AG09319 (cell line): Measurements from ENCODE around the gene LACTBL1.

Experiments
- DNase-seq: peaks from one replicate; pipeline ENCODE4 v3.0.0-alpha.2; 2010; ENCODE audit warnings: low read depth; ENCODE audit errors: extremely low read depth
- TF ChIP-seq, protein P1 (sequence below): IDR thresholded peaks from 2 replicates; pipeline ENCODE4 v1.5.1; 2011; ENCODE audit warnings: low read depth, mild to moderate bottlenecking, inconsistent platforms, low read length, moderate library complexity

Gene LACTBL1

DNA sequence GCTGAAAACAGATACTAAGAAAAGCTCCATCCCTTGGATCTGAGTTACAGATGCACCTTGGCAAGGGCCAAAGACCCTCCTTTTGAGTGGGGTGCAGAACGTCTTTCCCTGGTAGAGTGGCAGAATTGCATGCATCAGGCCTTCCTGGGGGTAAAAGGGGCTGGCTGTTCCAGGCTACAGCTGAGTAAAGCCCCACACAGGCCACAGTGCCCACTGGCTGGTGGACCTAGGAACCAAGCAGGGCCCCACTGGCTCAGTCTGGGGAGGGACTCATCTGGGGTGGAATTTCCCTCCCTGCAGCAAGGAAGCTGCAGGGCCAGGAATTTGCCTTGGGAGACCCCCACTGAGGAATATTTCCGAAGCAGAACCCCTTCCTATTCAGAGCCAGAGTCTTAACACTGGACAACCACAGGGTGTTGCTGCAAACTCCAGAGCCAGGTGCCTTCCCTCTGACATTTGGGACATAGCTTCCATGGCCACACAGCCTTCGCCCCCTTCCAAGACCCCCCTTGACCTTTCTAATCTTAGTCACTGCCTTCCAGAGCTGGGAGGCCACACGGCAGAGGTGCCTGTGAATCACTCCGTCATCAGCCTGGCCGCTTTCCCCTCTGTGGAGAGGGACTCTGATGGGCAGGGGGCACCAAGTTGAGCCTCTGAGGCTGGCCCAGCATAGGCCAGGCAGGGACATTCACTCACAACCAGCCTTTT, 52.5 kb downstream of the LACTBL1 start:
- DNase-seq: no peak
- TF ChIP-seq, protein P1, sequence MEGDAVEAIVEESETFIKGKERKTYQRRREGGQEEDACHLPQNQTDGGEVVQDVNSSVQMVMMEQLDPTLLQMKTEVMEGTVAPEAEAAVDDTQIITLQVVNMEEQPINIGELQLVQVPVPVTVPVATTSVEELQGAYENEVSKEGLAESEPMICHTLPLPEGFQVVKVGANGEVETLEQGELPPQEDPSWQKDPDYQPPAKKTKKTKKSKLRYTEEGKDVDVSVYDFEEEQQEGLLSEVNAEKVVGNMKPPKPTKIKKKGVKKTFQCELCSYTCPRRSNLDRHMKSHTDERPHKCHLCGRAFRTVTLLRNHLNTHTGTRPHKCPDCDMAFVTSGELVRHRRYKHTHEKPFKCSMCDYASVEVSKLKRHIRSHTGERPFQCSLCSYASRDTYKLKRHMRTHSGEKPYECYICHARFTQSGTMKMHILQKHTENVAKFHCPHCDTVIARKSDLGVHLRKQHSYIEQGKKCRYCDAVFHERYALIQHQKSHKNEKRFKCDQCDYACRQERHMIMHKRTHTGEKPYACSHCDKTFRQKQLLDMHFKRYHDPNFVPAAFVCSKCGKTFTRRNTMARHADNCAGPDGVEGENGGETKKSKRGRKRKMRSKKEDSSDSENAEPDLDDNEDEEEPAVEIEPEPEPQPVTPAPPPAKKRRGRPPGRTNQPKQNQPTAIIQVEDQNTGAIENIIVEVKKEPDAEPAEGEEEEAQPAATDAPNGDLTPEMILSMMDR: no peak

DNA sequence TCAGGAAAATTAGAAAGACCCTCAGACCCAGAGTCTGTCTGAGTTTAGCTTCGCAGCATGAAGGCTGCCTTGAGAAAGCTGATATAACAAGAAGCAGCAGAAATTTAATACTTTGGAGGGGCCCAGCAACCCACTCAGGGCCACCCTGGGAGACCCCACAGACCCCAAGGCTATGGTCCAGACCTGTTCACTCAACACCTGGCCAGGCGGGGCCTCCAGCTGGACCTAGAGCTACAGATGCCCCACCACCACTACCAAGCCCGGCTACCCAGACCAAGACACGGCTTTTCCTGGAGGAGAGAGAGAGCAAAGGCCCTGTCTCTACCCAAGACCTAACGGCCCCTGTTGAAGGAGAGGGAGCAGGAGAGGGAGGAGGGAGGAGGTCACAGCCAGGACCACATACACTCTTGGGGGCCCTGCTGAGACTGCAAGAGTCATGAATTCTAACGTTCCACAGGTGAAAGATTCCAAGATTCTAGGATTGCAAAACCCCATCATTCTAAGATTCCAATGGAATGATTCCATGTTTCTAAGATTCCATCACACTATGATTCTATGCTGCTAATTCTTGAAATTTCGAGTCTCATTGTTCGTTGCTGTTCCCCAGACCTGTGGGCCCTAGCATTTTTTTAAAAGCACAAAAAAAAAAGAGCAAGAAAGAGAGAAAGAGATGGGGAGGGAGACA, 53.2 kb downstream of the LACTBL1 start:
- no peak for DNase-seq

DNA sequence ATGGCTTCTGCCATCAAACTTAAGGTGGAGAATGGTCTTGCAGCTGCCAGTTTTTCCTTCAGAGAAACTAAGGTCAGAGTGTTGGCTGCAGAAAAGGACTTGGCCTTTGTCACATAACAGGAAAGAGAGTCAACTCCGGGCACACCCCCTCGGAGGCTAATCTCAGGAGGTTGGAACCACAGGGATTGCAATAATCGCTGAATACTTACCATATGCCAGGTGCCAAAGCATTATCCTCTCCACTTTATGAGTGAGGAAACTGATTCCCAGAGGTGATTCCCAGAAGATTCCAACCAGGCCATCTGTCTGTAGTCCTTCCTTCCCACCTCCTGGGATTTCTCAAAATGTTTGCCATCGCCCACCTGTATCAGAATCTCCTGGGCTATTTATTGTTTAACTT, 54.0 kb downstream of the LACTBL1 start:
- no peak for DNase-seq
- TF ChIP-seq, protein P1: no peak

More for the DNA sequence above, 53.2 kb downstream of the LACTBL1 start:
- TF ChIP-seq, protein P1: no peak

DNA sequence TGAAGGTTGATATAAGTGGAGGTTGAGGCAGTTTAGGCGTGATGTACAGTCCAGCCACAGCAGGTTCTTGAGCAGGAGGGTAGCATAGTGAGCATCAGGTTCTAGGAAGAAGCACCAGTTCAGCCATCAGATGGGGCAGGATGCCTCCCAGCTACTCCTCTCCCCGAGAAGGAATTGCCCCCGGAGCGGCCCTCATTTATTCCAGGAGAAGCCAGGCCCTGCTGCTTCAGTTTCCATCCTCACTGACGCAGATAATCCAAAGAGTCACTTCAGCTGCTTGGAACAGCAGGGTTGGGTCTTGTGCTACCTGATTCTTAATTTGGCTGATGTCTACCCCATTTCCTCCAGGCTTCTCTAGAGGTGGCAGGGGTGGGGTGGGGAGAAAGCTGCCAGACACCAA, 54.7 kb downstream of the LACTBL1 start:
- DNase-seq: no peak

DNA sequence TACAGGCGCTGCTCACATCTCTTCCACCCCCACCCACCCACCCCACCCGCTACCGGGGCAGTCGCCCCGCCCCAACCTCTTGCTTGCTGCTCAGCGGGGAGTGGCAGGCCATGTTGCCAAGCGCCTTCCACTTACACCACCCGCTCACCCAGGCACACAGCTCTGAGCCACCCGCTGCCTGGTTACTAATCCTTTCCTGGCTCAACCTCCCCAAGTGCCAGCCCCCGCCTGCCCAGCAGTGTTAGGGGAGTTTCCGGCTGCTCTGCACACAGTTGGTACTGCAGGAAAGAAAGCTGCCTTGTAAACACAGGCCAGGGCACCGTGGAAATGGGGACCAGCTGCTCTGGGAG, 56.2 kb downstream of the LACTBL1 start:
- TF ChIP-seq, protein P1: no peak
- DNase-seq: no peak

More for the DNA sequence above, 54.7 kb downstream of the LACTBL1 start:
- TF ChIP-seq, protein P1: no peak

DNA sequence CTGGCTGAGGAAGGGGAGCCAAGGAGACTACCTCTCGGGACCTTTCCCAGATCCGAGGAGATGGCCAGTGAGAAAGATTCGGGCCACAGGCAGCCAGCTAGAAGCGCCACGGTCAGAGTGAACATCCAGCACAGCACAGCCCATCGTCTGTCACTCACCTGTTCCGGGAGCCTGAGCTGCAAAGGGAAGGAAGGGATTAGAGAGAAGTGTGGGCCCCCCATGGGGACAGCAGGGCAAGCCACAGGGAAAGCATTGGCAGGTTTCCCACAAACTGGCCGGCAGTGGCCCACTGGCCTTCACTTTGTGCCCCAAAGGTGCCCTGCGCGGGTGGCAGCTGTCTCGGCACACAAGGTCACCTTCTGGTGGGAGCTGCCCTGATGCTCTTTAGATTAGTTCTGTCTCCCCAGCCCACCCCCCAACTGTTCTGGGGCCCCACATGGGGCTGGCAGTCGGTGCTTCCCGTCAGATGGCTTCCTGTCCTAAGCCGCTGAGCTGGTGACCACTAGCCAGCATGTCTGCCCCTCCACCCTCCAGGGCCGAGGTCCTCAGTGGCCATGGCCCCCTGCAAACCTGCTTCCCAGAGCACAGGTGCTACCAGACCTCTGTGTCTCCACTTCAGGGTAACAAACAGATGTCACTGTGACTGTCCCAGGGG, 56.7 kb downstream of the LACTBL1 start:
- no peak for DNase-seq
- TF ChIP-seq, protein P1: no peak

DNA sequence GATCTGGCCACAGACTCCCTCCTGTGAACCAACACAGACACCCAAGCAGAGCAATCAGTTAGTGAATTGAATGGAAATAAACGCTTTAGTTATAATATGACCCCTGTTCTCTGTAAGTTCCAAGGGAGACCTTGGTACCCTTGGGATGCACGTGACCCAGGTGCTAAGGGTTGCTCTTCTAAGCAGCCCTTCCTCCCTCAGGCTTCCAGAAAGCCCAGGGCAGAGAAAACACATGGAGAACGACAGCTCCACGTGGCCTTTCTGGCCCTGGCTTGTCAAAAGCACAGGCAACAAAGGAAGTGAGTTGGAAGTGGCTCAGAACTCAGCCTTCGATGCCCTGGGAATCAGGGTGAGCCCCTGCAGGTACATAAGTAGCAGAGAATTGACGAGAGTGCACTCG, 57.4 kb downstream of the LACTBL1 start:
- TF ChIP-seq, protein P1: no peak
- no peak for DNase-seq
